ENCODE results near the gene CENPO.
"Not testable (repeated sequence)": the region's sequence is repeated elsewhere in the genome, so short reads cannot be mapped to it uniquely, and the experiment has no call there.

The CENPO gene

DNA sequence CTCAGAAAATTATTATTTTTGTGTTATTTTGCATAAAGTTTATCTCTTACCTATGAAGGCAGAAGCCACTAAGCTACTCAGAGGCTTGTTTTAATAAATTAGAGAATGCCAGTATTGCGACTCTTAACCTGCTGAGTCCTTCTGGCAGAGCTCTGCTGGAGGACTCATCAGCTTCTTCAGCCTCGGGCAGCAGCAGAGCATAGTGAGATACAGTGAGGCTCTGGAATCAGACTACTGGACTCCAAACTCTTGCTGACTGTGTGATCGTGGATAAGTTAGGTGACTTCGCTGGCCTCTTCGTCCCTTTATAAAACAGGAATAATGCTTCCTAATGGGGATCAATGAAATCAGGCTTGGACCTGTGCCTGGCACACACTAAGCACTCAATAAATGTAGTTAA is 1.8 kb upstream of the CENPO start:
- no peak for DNase-seq

DNA sequence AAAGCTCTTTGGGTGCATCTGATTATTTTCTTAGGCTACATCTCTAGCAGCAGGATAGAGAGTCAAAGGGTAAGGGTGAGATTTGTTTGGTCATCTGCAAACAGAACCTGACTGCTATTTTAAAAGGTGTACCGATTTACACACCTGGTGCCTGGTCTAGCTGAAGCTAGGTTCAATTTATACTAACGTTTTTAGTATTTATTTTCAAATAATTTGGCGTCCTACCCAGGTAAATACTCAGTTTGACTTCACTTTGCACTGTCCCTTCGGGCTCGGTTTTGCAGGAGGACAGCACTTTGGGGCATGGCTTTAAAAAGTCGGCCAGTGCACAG is 717 bp upstream of the CENPO start:
- no peak for DNase-seq

DNA sequence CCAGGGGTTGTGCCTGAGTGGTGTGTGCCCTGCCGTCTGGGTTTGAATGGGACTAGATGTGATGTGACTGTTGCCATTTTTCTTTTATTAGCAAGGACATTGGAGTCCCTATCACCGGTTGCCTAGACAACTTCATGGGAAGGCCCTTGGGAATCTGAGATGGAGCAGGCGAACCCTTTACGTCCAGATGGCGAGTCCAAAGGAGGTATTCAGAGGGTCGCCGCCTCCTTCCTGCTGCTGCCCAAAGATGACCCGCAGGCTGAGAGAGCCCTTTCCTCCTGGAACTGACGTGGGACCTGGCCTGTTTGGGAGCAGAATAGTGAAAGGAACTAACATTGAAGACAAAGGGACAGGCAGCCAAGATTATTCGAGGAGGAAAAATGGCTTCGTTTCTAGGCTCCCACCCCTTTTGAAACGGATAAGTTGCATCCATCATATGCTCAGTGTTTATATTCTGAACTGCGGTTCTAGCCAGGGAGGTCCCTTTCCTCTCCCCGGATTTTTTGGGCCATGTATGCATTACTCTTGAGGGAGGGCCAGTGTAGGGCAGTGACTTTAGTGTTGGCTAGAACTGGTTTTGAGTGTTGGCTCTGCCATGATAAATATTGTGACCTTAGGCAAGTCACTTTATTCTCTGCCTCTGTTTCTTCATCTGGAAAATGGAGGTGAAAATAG is 673 bp downstream of the CENPO start:
- DNase-seq, result peak; percentile 23

DNA sequence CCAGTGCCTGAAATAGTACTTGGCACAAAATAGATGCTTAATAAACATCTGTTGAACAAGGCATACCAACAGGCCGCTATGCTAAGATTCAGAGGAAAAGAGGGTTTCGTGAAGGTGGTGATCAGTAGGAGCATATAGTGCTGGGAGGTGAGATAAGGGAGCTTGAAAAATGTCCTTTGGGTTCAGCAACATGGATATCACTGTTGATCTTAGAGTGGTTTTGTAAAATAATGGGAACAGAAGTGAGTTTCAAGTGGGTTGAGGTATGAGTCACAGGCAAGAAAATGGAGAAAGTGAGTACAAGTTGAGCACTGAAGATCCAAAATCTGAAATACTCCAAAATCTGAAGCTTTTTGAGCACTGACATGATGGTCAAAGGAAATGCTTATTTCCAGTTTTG is 4.4 kb downstream of the CENPO start:
- no peak for DNase-seq

DNA sequence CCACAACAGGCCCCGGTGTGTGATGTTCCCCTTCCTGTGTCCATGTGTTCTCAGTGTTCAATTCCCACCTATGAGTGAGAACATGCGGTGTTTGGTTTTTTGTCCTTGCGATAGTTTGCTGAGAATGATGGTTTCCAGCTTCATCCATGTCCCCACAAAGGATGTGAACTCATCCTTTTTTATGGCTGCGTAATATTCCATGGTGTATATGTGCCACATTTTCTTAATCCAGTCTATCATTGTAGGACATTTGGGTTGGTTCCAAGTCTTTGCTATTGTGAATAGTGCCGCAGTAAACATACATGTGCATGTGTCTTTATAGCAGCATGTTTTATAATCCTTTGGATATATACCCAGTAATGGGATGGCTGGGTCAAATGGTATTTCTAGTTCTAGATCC is 7.3 kb downstream of the CENPO start:
- DNase-seq, result not testable (repeated sequence)

DNA sequence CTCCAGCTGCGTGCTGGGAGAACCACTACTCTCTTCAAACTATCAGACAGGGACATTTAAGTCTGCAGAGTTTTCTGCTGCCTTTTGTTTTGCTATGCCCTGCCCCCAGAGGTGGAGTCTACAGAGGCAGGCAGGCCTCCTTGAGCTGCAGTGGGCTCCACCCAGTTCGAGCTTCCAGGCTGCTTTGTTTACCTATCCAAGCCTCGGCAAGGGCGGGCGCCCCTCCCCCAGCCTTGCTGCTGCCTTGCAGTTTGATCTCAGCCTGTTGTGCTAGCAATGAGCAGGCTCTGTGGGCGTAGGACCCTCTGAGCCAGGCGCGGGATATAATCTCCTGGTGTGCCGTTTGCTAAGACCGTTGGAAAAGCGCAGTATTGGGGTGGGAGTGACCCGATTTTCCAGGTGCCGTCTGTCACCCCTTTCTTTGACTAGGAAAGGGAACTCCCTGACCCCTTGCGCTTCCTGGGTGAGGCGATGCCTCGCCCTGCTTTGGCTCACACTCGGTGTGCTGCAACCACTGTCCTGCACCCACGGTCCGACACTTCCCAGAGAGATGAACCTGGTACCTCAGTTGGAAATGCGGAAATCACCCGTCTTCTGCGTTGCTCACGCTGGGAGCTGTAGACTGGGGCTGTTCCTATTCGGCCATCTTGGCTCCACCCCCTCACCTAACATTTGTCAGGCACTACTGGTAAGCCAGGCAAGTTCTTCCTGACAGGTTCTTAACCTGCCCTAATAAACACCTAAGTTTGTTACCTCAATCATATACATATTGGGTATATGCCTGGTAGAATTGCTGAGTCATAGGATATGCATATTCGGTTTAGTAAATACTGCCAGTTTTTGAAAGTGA is 12.8 kb downstream of the CENPO start:
- not testable (repeated sequence) for DNase-seq

DNA sequence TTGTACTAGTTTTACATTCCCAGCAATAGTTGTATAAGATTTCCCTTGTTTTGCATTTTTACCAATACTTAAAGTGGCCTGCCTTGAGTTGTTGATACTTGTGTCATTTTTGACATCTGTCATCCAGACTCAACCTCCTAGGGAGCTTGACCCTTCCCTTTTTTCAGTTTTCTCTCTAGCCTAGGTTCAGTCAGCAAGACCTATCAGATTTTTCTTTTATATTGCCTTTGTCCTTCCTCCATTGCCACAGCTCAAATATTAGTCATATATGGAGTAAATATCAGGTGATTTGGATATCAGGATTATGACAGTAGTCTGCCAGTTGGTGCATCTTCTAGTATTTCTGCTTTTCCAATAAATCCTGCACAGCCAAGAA is 13.4 kb downstream of the CENPO start:
- DNase-seq, result no peak

DNA sequence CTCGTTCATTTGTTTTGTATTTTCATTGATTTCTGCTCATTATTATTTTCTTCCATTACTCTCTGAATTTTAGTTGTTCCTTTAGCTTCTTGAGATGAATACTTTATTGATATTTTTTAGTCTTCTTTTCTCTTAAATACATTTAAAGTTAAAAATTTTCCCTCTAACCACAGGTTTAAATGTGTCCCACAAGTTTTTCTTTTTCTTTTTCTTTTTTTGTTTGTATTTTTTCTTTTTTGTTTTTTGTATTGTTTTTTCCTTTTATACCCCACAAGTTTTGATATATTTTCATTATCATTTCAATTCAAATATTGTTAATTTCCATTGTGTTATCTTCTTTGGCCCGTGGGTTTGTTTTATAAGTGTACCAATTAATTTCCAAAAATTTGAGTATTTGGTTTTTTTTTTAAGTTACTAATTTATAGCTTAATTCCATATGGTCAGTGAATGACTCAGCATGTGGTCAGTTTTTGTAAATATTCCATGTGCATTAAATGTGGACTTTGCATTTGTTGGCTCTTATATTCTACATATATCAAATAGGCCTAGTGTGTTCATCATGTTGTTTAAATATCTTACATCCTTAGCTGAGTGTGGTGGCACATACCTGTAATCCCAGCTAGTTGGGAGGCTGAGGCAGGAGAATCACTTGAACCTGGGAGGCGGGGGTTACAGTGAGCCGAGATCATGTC is 16.2 kb downstream of the CENPO start:
- no peak for DNase-seq

DNA sequence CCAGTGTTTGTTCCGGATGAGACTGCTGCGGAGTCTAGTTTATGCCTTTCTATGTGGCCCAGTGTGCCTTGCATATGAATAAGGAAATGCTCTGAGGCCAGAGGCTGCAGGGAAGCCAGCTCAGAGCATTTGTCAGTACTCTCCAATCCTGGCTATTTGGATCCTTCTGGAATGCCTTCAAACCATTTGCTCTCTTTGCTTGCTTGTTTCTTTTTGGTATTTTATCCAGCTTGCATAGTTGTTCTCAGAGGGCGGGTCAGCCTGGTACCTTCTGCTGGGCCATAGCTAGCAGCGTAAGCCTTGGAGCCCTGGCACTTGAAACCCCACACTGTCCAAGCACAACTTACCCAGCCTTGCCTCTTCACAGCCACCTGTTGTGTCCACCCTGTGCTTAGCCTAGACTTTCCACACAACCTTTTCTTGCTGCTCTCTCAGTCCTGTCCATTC is 20.5 kb downstream of the CENPO start:
- DNase-seq, result no peak

DNA sequence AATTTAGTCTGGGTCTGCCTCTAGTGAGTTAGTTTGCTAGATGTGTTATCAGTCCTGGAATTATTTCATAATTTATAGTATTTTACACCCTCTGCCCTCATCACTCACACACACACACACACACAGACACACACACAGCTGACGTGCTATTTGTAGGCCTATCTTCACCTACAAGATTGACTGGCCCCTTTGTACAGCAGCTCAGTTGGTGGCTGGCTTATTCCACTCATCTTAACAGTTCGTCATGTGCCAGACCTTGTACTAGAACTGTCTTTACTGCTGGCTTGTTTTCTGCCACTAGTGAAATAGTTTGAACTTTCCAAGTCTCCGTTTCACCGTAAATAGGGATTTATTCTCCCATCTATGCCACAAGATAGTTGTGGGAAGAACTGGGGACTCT is 21.3 kb downstream of the CENPO start:
- no peak for DNase-seq

DNA sequence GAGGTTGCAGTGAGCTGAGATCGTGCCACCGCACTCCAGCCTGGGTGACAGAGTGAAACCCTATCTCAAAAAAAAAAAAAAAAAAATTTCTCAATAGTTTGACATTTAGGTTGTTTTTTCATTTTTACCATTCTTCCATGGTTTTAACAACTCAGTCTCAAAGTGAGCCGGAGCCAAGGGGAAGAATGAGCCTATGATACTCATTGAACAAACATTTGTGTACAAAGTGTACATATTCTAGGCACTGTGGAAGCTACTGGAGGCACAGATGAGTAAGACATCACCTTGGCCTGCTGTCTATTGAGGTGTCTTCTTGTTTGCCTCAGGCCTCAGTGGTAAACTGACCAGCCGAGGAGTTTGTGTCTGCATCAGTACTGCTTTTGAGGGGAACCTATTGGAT is 21.9 kb downstream of the CENPO start:
- no peak for DNase-seq

DNA sequence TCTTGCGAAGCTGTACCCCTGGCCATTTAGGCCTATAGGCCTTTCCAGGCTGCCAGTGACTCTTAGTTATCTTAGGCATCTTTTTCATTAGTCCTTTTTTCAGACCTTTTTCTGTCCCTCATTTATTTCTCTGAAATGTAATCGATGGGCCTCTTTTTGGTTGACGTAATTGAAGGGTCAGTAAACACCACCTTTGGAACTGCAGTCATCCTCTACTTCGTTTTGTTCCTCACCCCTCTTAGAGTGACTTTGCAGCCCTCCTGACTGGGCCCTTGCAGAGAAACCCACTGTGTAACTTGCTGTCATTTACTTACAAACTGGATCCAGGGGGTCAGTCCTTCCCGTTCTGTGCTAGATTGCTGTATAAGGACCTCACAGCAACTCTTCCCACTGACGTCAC is 23.2 kb downstream of the CENPO start:
- DNase-seq, result no peak

DNA sequence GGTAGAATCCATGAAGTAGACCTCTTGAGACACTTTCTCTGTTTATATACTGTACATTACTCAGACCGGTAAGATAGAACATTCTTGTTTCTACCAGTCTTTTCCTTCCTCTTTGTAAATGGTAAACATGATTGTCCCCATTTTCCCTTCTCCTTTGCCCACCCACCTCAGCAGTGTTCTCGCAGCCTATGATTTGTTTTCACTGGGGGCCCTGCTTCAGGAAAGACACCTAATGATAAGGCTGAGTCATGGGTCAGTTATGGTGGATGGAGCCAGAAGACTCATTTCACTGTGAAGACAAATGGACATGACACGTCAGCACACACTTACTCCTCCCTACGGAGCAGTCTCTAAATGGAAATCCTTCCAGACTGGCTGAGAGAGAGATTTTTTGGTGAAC is 23.7 kb downstream of the CENPO start:
- DNase-seq, result no peak

DNA sequence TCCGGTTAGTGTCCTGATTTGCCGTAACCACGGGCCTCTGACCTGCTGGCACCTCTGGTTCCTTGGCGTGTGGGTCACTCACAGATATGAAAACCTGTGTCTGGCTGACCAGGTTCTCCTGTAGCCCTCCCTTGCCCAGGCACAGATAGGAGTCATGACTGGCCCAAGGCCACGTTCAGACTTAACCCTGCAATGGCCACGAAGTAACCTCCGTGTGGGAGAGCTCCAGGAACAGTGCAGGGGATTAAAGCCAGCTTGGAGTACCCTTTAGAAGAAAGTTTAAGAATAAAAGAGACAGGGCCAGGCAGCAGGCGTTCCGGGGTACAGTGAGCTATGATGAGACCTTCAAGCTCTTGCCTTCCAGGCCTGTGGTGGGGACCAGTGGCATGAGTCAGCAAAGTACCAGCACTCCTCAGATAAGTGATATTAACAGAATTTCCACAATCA is 25.5 kb downstream of the CENPO start:
- no peak for DNase-seq

DNA sequence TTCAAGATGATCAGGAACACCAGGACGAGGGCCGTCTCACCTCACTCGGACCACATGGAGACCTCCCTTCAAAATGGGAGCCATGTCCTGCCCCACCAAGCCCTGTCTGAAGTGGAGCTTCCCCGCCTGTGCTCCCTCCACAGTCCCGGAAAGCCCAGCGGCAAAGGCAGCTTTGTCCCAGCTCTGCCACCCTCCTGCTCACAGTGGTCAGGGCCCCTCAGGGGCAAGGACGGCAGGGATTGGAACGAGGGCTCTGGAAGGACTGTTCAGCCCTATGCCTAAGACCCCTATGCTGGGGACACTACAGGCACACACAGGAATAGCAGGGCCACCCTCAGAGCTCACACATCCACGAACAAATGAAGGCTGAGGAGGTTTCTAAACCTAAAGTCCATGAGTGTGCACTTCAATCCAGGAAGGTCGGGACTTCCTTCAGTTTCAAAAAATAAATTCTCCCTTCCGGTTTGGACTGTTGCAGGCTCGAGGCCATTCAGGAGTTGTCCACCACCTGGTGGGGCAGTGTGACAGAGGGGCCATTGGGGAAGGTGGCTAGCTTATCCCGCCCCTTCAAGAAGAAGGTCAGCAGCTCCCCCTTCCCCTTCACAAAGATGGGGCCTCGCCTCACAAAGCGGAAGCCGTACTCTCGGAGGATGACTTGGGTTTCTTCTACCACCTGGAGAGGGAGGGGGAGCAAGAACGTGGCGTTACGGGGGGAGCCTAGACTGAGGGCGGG is 26.4 kb downstream of the CENPO start:
- DNase-seq, result no peak

DNA sequence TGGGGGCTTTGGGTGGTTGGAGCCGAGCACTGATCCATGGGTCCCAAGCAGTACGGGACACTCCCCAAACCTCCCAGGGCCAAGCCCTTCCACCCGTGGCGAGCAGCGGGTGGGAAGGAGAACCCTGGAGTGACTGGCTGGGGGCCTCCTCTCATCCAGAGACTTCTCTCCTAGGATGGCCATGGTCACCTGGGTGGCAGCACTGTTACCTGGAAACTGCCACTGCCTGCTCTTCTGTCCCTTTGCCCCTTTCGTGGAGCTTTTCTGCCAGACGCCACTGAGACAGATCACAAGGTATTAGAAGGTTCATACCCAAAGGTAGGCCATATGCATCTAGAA is 26.9 kb downstream of the CENPO start:
- no peak for DNase-seq

DNA sequence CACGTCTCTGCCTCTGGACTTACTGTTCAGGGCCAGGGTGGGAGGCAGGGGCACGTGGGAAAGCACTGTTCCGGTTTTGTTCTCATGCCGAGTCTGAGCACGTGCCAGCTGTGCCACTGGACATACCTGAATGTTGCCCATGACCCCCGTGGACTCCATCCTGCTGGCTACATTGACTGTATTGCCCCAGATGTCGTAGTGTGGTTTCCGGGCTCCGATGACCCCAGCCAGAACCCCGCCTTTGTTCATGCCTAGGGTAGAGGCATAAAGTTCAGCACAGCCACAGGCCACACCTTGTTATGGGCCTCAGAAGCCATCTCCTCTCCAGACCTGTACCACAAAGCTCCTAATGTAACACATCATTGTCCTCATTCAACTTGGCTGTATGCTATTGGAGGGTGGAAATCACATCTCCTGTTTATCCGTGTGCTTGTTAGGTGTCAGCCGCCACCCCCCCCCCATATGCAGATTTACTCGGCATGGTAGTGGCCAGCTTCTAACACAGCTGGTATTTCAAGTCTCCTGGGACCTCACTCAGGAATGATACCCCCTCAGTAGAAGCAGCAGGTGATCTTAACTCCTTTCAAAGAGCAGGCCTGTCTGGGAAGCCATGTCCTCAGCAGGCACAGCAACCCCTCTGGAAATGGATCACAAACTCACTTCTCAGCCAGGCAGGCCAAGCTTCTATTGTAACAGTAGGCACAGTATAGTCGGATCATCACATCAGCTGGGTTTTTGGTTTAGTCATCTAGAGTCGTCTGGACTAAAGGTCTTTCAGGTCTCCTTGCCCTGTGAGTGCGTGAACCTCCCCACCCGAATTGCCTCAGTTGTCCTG is 27.6 kb downstream of the CENPO start:
- no peak for DNase-seq

DNA sequence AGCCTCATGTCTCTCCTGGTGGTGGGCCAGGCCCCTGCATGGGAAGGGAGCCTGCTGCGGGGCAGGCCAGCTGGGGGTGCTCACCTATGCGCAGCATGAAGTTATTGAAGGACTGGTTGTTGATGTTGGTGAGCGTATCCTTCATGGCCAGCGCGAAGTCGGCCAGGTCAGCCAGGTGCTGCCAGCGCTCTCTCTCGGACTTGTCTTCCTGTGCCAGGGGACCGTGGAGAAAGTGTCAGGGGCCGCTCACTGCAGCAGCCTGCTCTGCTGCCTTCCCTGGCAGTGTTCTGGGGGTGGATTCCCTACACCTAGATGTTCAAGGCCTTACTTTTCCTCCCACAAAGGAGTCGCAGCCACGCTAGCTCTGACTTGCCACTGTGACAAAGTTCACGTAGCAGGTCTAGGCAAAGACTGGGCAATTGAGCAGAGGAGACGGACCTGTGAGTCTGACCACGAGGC is 28.2 kb downstream of the CENPO start:
- no peak for DNase-seq

DNA sequence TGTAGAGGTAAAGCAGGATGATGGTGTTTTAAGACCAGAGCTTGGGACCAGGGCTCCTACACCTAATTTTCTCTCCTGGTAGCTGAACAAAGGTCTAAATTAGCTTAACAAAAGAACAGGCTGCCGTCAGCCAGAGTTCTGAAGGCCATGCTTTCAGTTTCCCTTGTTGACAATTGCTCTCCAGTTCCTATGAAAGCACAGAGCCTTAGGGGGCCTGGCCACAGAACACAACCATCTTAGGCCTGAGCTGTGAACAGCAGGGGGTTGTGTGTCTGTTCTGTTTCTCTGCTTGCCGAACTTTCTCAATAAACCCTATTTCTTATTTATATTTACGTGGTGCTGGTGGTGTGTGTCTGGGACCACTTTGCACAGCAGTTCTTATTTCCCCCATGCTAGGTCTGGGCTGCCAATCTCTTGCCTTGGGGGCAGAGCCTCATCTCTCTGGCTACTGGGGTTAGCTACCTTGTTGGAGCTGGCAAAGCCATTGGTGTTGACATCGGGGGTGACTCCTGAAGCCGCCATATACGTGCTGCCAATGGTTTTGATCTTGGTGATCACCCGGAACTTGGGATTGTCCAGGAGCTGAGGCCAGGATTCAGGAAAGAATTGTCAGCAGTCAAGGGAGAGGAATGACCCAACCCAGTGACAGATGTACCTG is 29.0 kb downstream of the CENPO start:
- no peak for DNase-seq

DNA sequence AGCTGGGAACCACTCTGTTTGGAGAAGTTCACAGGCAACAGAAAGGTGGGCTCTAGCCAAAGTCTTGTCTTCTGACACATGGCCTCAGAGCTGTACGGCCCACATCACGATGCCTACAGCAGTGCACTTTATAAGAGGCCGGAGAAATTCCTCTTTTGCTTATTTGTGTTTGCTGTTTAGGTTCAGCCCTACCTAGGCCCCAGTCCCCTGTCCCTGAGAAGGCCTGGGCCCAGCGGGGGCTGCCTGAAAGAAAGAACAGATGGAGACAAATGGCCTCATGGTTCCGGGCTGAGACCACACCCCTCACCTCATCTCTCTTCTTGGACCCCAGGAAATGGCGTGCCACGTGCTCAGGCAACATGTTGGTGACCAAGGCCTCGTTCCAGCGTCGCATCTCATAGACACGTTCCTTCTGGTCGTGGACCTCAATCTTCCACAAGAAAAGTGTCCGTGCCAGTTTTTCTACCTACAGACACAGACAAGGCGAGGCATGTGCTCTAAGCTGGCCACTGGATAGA is 30.9 kb downstream of the CENPO start:
- no peak for DNase-seq

Measured in NCI-H1105 (cell line).